ENCODE results near the gene HS3ST6.
"Not testable (repeated sequence)": the region's sequence is repeated elsewhere in the genome, so short reads cannot be mapped to it uniquely, and the experiment has no call there.

Gene HS3ST6

GRCh38 chr16:1918351-1919326 is at the start of gene HS3ST6:
Gene HS3ST6 (minus strand): TSS chr16:1918415. CDS start chr16:1918323, 92 bp downstream.
- DNase-seq (ENCODE audit: low read depth, low spot score): no peak
- no peak for TF ChIP-seq FOXP2 (optimal IDR thresholded peaks at IDR 0.05; ENCODE audit: control extremely low read depth, extremely low read length, insufficient read depth)
- TF ChIP-seq POLR2AphosphoS5 (IDR thresholded peaks at IDR 0.05; ENCODE audit: borderline replicate concordance, low read depth, low read length): no peak
- TF ChIP-seq EZH2 (IDR thresholded peaks at IDR 0.05): peak; percentile 33
- no peak within 1 kb of the TSS for H3K4me3 ChIP-seq
- H3K9ac ChIP-seq (ENCODE audit: insufficient read length): no peak within 1 kb of the TSS
- H3K36me3 ChIP-seq (ENCODE audit: insufficient read depth, low read length): no peaks in the 10 kb centered on the region
- H3K27ac ChIP-seq: no peak within 1 kb of the TSS
- no peaks in the 10 kb centered on the region for H3K9me3 ChIP-seq (ENCODE audit: low read depth, low read length)

GRCh38 chr16:1966460-1966859 is 48.2 kb upstream of the HS3ST6 start, which contains the start of gene RNF151:
Gene RNF151 (plus strand): TSS chr16:1966856. CDS start chr16:1966882, 26 bp downstream.
- no peak for TF ChIP-seq FOXP2 (optimal IDR thresholded peaks at IDR 0.05; ENCODE audit: control extremely low read depth, extremely low read length, insufficient read depth)
- no peak for TF ChIP-seq EZH2 (IDR thresholded peaks at IDR 0.05)
- TF ChIP-seq POLR2AphosphoS5 (IDR thresholded peaks at IDR 0.05; ENCODE audit: borderline replicate concordance, low read depth, low read length): no peak
- Histone ChIP-seq H3K9ac (ENCODE audit: insufficient read length) (peak within 1 kb of the TSS; percentile 95), H3K4me3 (peak within 1 kb of the TSS; percentile 94), H3K36me3 (ENCODE audit: insufficient read depth, low read length) (peaks cover 27% of the 10 kb centered on the region), H3K9me3 (ENCODE audit: low read depth, low read length) (no peaks in the 10 kb centered on the region), H3K27ac (no peak within 1 kb of the TSS)
- no peak for DNase-seq (ENCODE audit: low read depth, low spot score)

GRCh38 chr16:1965396-1966001 is 47.3 kb upstream of the HS3ST6 start:
- DNase-seq (ENCODE audit: low read depth, low spot score): no peak
- peak overlapping the region; percentile 83 for H3K27ac ChIP-seq

DNA sequence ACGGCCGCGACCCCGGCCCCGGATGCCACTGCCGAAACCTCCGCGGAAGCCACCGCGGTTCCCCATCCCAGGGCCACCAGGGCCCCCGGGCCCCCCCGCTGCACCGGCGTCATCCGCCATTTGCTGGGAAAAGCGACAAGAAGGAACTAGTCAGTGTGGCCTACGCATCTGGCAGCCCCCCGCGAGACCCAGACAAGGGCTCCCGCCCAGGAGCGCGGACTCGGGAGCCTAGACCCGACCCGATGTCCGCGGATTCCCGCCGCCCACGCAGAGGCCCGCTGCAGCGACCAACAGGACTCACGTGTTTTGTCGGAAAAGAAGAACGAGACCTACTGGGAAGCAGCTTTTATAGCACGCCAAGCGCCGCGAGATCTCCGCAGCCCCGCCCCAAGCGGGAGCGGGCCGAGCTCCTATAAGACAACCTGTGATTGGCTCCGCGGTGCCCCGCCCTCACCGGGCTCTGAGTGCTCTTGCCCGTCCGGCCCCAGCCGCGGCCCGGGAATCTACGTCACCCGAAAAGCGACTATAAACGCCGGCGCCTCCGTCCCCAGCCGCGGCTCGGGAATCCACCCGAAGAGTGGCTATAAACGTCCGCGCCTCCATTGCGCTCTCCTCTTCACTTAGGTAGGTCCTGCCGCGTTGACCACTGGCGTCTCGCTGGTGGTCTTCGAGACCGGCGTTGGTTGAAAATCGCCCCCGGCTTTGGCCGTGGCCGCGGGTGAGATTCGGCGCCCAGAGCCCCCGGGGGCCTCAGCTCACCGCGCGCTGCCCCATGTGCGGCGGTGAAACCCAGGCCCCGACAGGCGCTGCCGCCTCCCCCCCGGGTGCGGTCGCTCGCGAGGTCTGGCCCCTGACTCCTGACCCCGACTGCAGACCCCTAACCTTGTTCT is 46.5 kb upstream of the HS3ST6 start, which contains the start of gene RPS2:
TSS of gene RPS2 (minus strand) at position 321 of the 890 bp plus-strand sequence. CDS start at position 120, 201 bp downstream.
- peak within 1 kb of the TSS; percentile 95 for H3K9ac ChIP-seq (ENCODE audit: insufficient read length)
- no peak for TF ChIP-seq FOXP2 (optimal IDR thresholded peaks at IDR 0.05; ENCODE audit: control extremely low read depth, extremely low read length, insufficient read depth)
- peak; percentile 100 for TF ChIP-seq POLR2AphosphoS5 (IDR thresholded peaks at IDR 0.05; ENCODE audit: borderline replicate concordance, low read depth, low read length)
- peak within 1 kb of the TSS; percentile 94 for H3K4me3 ChIP-seq
- H3K27ac ChIP-seq: peak within 1 kb of the TSS; percentile 94
- peaks cover 27% of the 10 kb centered on the region for H3K36me3 ChIP-seq (ENCODE audit: insufficient read depth, low read length)
- no peaks in the 10 kb centered on the region for H3K9me3 ChIP-seq (ENCODE audit: low read depth, low read length)
- DNase-seq (ENCODE audit: low read depth, low spot score): peak; percentile 94

More at GRCh38 chr16:1965396-1966001, 47.3 kb upstream of the HS3ST6 start:
- Histone ChIP-seq H3K9me3 (ENCODE audit: low read depth, low read length) (no peaks in the 10 kb centered on the region), H3K36me3 (ENCODE audit: insufficient read depth, low read length) (peaks cover 27% of the 10 kb centered on the region), H3K4me3 (peak overlapping the region; percentile 94), H3K9ac (ENCODE audit: insufficient read length) (peak overlapping the region; percentile 95)
- TF ChIP-seq EZH2 (IDR thresholded peaks at IDR 0.05) (no peak), FOXP2 (optimal IDR thresholded peaks at IDR 0.05; ENCODE audit: control extremely low read depth, extremely low read length, insufficient read depth) (no peak)

- Histone ChIP-seq H3K9ac (ENCODE audit: insufficient read length) (peak overlapping the region; percentile 95), H3K9me3 (ENCODE audit: low read depth, low read length) (no peaks in the 10 kb centered on the region), H3K36me3 (ENCODE audit: insufficient read depth, low read length) (peaks cover 27% of the 10 kb centered on the region), H3K4me3 (peak overlapping the region; percentile 94), H3K27ac (peak overlapping the region; percentile 94)
- no peak for DNase-seq (ENCODE audit: low read depth, low spot score)
- no peak; the same call in 1 of the 2 replicates for TF ChIP-seq POLR2AphosphoS5 (IDR thresholded peaks at IDR 0.05; ENCODE audit: borderline replicate concordance, low read depth, low read length)
- TF ChIP-seq EZH2 (IDR thresholded peaks at IDR 0.05): no peak
- no peak for TF ChIP-seq FOXP2 (optimal IDR thresholded peaks at IDR 0.05; ENCODE audit: control extremely low read depth, extremely low read length, insufficient read depth)
Measured at GRCh38 chr16:1963806-1964505, 45.7 kb upstream of the HS3ST6 start.

GRCh38 chr16:1962161-1963153 is 44.2 kb upstream of the HS3ST6 start:
- peaks cover 27% of the 10 kb centered on the region for H3K36me3 ChIP-seq (ENCODE audit: insufficient read depth, low read length)
- H3K9me3 ChIP-seq (ENCODE audit: low read depth, low read length); DNase-seq (ENCODE audit: low read depth, low spot score): not testable (repeated sequence)
- H3K4me3 ChIP-seq: peak overlapping the region; percentile 94
- peak overlapping the region; percentile 95 for H3K9ac ChIP-seq (ENCODE audit: insufficient read length)
- H3K27ac ChIP-seq: peak overlapping the region; percentile 94
